Prostate gland (tissue), 2 donors: ENCODE results near the gene CCDC106. TPM values are rescaled to one million over a fixed set of nuclear protein-coding genes. Genes with fewer than 3 reads are reported as not detected.

Experiments
- DNase-seq: peaks from one replicate; pipeline ENCODE4 v3.0.0-alpha.2; 2019; ENCODE audit warnings: low spot score
- H3K27ac ChIP-seq, 2 donors: fragments of 200-600 bp; sonication (generic); 2 replicates each; pipeline ENCODE4 v1.5.1; 2017 to 2019
- H3K27me3 ChIP-seq: fragments of 200-600 bp; sonication (generic); replicated peaks from 2 replicates; pipeline ENCODE4 v1.5.1; 2019; ENCODE audit not compliant: insufficient read depth
- H3K36me3 ChIP-seq, 2 donors: fragments of 200-600 bp; sonication (generic); 1 replicate in 1 of 2; 2 replicates in 1 of 2; pipeline versions ENCODE4 v1.5.1 to v1.8.1; 2017 to 2019
- H3K4me1 ChIP-seq: fragments of 200-600 bp; sonication (generic); replicated peaks from 2 replicates; pipeline ENCODE4 v1.5.1; 2019
- H3K4me3 ChIP-seq, 2 donors: fragments of 200-600 bp; sonication (generic); 2 replicates each; pipeline ENCODE4 v1.5.1; 2017 to 2019
- H3K9me3 ChIP-seq: fragments of 200-600 bp; sonication (generic); 2 replicates; pipeline ENCODE4 v1.5.1; 2017
- POLR2A ChIP-seq: fragments of 450-650 bp; IDR thresholded peaks from one replicate; pipeline ENCODE4 v1.6.1; 2016; ENCODE audit warnings: antibody characterized with exemption, mild to moderate bottlenecking
- POLR2AphosphoS5 ChIP-seq: sonication (generic); formaldehyde crosslinking; IDR thresholded peaks from one replicate; pipeline ENCODE4 v1.6.1; 2017; ENCODE audit warnings: antibody characterized with exemption
- WGBS: methylation state at CpG from one replicate; pipeline ENCODE4 v1.1.5; 2018; 5-methylcytosine and 5-hydroxymethylcytosine counted together
- intact Hi-C: fragments of 100-400 bp; cut with DNase I; formaldehyde crosslinking; loops from one replicate; pipeline ENCODE4 v1.14.2; 2022
- total RNA-seq, 2 donors: library from RNA; depleted of rRNA; stranded (reverse); fragments of >200 nt; gene quantifications; one replicate each; pipeline ENCODE4 v1.1.0, GENCODE V29; 2016
- TF ChIP-seq, protein P1 (sequence below), 4 experiments: fragments of 200-600 bp in 2 of 4; fragments of 450-650 bp in 2 of 4; sonication (generic) in 2 of 4; IDR thresholded peaks; 1 replicate in 3 of 4; 2 replicates in 1 of 4; pipeline ENCODE4 v1.5.1; 2016 to 2019; ENCODE audit warnings: antibody characterized with exemption in 4 of 4, mild to moderate bottlenecking in 2 of 4, moderate library complexity in 2 of 4

CCDC106 gene
- total RNA-seq, 2 donors from 2014 or later, result 17.7 to 70.2 TPM

DNA sequence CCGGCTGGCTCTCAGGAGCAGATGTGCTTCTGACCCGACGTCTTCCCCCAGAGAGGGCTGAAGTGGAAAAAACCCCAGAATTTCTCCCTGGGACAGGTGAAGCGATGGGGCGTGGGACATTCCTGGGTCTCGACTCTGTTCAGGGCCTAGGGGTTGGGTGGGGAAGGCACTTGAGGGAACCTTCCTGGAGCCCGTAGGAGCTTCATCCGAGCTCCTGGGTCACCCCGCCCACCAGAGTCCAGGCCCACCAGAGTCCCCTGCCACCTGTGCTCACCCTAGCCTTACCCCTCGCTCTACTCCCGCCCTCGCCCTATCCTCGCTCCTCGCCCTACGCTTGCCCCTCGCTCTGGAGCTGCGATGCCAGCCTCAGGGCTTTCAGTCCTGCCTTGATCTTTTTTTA lies 50.2 kb downstream of the CCDC106 start:
- no peak overlapping the region for H3K4me3 ChIP-seq
- TF ChIP-seq POLR2AphosphoS5 (no peak), POLR2A (no peak)
- TF ChIP-seq, protein P1, sequence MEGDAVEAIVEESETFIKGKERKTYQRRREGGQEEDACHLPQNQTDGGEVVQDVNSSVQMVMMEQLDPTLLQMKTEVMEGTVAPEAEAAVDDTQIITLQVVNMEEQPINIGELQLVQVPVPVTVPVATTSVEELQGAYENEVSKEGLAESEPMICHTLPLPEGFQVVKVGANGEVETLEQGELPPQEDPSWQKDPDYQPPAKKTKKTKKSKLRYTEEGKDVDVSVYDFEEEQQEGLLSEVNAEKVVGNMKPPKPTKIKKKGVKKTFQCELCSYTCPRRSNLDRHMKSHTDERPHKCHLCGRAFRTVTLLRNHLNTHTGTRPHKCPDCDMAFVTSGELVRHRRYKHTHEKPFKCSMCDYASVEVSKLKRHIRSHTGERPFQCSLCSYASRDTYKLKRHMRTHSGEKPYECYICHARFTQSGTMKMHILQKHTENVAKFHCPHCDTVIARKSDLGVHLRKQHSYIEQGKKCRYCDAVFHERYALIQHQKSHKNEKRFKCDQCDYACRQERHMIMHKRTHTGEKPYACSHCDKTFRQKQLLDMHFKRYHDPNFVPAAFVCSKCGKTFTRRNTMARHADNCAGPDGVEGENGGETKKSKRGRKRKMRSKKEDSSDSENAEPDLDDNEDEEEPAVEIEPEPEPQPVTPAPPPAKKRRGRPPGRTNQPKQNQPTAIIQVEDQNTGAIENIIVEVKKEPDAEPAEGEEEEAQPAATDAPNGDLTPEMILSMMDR (IDR thresholded peaks at IDR 0.05), result no peak
- intact Hi-C loops, result no loop called here
- H3K27ac ChIP-seq, result no peak overlapping the region
- no peaks in the 10 kb centered on the region for H3K9me3 ChIP-seq
- WGBS, result 92% methylated on average over 17 of the region's 17 CpGs
- no peaks in the 10 kb centered on the region for H3K4me1 ChIP-seq
- H3K36me3 ChIP-seq, result peaks cover 2 to 33% of the 10 kb centered on the region in 2 donors
- no peak for DNase-seq
- no peaks in the 10 kb centered on the region for H3K27me3 ChIP-seq

DNA sequence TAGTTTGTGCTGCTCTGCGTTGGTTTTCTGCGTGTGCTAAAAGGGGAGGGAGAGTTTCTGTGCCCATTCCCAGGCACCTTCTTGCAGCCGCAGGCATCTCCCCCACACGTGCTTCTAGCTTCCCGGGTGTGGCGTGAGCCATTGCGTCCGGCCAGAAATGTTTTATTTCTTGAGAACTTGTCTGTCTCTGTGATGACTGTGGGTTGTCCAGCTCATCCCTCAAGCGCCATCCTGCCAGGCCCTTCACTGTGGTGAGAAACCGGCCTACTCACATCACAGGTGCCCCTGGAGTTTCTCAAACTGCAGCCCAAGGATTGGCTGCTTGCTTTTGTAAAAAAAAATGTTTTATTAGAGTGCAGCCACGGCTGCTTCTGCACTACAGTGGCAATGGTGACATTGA lies 51.2 kb downstream of the CCDC106 start:
- H3K36me3 ChIP-seq, result peaks cover 0 to 24% of the 10 kb centered on the region in 2 donors
- DNase-seq, result no peak
- TF ChIP-seq POLR2A (no peak), POLR2AphosphoS5 (no peak)
- TF ChIP-seq, protein P1 (IDR thresholded peaks at IDR 0.05), result no peak

DNA sequence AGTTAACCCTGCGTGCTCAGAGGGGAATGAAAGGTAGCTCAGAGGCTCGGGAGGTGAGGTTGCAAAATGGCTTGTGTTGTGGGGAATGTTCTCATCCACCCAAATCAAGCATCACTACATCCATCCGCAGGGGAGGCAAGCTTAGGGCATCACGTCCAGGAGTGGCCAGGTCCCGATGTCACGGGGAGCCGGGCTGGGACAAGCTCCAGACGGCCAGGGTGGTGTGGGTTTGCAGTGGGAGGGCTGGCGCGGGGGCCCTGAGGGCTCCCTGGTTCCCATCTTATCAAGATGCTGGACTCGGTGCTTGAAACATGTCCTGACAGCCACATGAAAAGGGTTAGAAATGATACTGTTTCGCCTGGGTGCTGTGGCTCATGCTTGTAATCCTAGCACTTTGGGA lies 52.8 kb downstream of the CCDC106 start:
- Histone ChIP-seq H3K27me3 (no peaks in the 10 kb centered on the region), H3K9me3 (no peaks in the 10 kb centered on the region), H3K27ac (no peak overlapping the region), H3K4me3 (no peak overlapping the region), H3K4me1 (no peaks in the 10 kb centered on the region), H3K36me3 (peaks cover 0 to 8% of the 10 kb centered on the region in 2 donors)
- DNase-seq, result no peak
- 85% methylated on average over 12 of the region's 12 CpGs for WGBS
- intact Hi-C loops, result no loop called here
- TF ChIP-seq POLR2A (no peak), POLR2AphosphoS5 (no peak)
- TF ChIP-seq, protein P1 (IDR thresholded peaks at IDR 0.05), result no peak

More for the DNA sequence above, 51.2 kb downstream of the CCDC106 start:
- no peak overlapping the region for H3K4me3 ChIP-seq
- intact Hi-C loops, result no loop called here
- 82% methylated on average over 11 of the region's 11 CpGs for WGBS
- no peak overlapping the region for H3K27ac ChIP-seq
- H3K27me3 ChIP-seq, result no peaks in the 10 kb centered on the region
- H3K4me1 ChIP-seq, result no peaks in the 10 kb centered on the region
- no peaks in the 10 kb centered on the region for H3K9me3 ChIP-seq

DNA sequence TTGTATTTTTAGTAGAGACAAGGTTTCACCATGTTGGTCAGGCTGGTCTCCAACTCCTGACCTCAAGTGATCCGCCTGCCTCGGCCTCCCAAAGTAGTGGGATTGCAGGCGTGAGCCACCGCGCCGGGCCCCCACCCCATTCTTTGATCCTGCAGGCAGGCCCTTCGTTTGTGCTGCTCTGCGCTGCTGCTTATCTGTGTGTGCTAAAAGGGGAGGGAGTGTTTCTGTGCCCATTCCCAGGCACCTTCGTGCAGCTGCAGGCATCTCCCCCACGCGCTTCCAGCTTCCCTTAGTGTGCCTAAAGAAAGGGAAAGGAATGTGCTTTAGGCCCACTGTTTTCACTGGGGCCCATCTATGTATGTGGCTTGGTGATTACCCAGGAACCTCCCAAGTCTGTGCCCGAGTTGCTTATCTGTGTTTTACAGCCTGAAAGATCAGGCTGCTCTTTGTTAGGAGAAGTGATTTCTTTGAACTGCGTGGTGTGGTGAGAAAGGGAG lies 54.2 kb downstream of the CCDC106 start:
- intact Hi-C loops, result no loop called here
- H3K4me1 ChIP-seq, result no peaks in the 10 kb centered on the region

More for the DNA sequence above, 54.2 kb downstream of the CCDC106 start:
- WGBS, result 61% methylated on average over 13 of the region's 13 CpGs
- no peak for DNase-seq
- Histone ChIP-seq H3K4me3 (no peak overlapping the region), H3K27me3 (no peaks in the 10 kb centered on the region), H3K9me3 (no peaks in the 10 kb centered on the region), H3K27ac (no peak overlapping the region), H3K36me3 (no peaks in the 10 kb centered on the region)
- no peak for TF ChIP-seq POLR2A
- TF ChIP-seq POLR2AphosphoS5, result no peak
- TF ChIP-seq, protein P1 (IDR thresholded peaks at IDR 0.05), result no peak

Other genes with a start within 250 kb of the CCDC106 start
- 10 to 100 TPM; 10.3 to 49.9 TPM for gene UBE2S, start 240.4 kb upstream of the CCDC106 start, total RNA-seq
- not detected for gene SHISA7, start 204.9 kb upstream of the CCDC106 start, total RNA-seq
- 100 to 1,000 TPM in 1 of 2 donors, 10 to 100 TPM in 1; 85.1 to 117 TPM for gene ISOC2, start 186.6 kb upstream of the CCDC106 start, total RNA-seq
- gene C19orf85, start 183.5 kb upstream of the CCDC106 start, total RNA-seq, result not detected
- gene ZNF628, start 171.6 kb upstream of the CCDC106 start, total RNA-seq, result 10 to 100 TPM; 10.9 to 66.4 TPM
- 10 to 100 TPM; 10.8 to 19.8 TPM for gene NAT14, start 163.0 kb upstream of the CCDC106 start, total RNA-seq
- 1 to 10 TPM; 5.6 to 8.6 TPM for gene SSC5D, start 159.8 kb upstream of the CCDC106 start, total RNA-seq
- not detected for gene SBK2, start 111.1 kb upstream of the CCDC106 start, total RNA-seq
- under 1 TPM; 0.23 to 0.74 TPM for gene SBK3, start 102.7 kb upstream of the CCDC106 start, total RNA-seq
- 10 to 100 TPM in 1 of 2 donors, 1 to 10 TPM in 1; 8.7 to 10.8 TPM for gene ZNF579, start 67.4 kb upstream of the CCDC106 start, total RNA-seq
- 10 to 100 TPM; 14.8 to 16.4 TPM for gene FIZ1, start 48.7 kb upstream of the CCDC106 start, total RNA-seq
- 10 to 100 TPM; 30.2 to 54.8 TPM for gene ZNF524, start 47.9 kb upstream of the CCDC106 start, total RNA-seq
- gene ZNF865, start 42.6 kb upstream of the CCDC106 start, total RNA-seq, result 10 to 100 TPM; 18.4 to 21.0 TPM
- 10 to 100 TPM in 1 of 2 donors, 1 to 10 TPM in 1; 8.9 to 17.2 TPM for gene ZNF784, start 23.6 kb upstream of the CCDC106 start, total RNA-seq
- 10 to 100 TPM; 49.7 to 70.5 TPM for gene ZNF580, start 7.2 kb upstream of the CCDC106 start, total RNA-seq
- gene ZNF581, start 4.6 kb upstream of the CCDC106 start, total RNA-seq, result 10 to 100 TPM; 19.7 to 20.6 TPM
- gene U2AF2, start 6.8 kb downstream of the CCDC106 start, total RNA-seq, result 100 to 1,000 TPM in 1 of 2 donors, 10 to 100 TPM in 1; 99.2 to 224 TPM
- gene EPN1, start 27.0 kb downstream of the CCDC106 start, total RNA-seq, result 100 to 1,000 TPM; 160 to 345 TPM
- 1 to 10 TPM in 1 of 2 donors, not detected in 1; 4.0 TPM for gene NLRP9, start 90.2 kb downstream of the CCDC106 start, total RNA-seq
- under 1 TPM in 1 of 2 donors, not detected in 1; 0.80 TPM for gene RFPL4A, start 110.9 kb downstream of the CCDC106 start, total RNA-seq
- gene RFPL4AL1, start 120.9 kb downstream of the CCDC106 start, total RNA-seq, result not detected
- 1 to 10 TPM in 1 of 2 donors, not detected in 1; 1.5 TPM for gene NLRP11, start 183.8 kb downstream of the CCDC106 start, total RNA-seq
- 1 to 10 TPM in 1 of 2 donors, not detected in 1; 5.1 TPM for gene NLRP4, start 188.3 kb downstream of the CCDC106 start, total RNA-seq